Effector memory CD4-positive, alpha-beta T cell (primary cell): ENCODE measurements around the gene CRISPLD2.

Experiments
- DNase-seq, 3 donors: peaks; one replicate each; pipeline ENCODE4 v3.0.0-alpha.2; 2020
- H3K27ac ChIP-seq: 2 replicates; pipeline ENCODE4 v1.7.0; 2013; ENCODE audit warnings: mild to moderate bottlenecking, low read length, moderate library complexity; ENCODE audit not compliant: insufficient read depth, poor library complexity, severe bottlenecking
- H3K27me3 ChIP-seq: replicated peaks from 2 replicates; pipeline ENCODE4 v1.7.0; 2013; ENCODE audit warnings: mild to moderate bottlenecking, low read length; ENCODE audit not compliant: insufficient read depth, control insufficient read depth, poor library complexity, severe bottlenecking
- H3K36me3 ChIP-seq: 2 replicates; pipeline ENCODE4 v1.7.0; 2013; ENCODE audit warnings: mild to moderate bottlenecking, low read length, moderate library complexity; ENCODE audit not compliant: control insufficient read depth, insufficient read depth
- H3K4me1 ChIP-seq: 2 replicates; pipeline ENCODE4 v1.7.0; 2013; ENCODE audit warnings: low read length, mild to moderate bottlenecking; ENCODE audit not compliant: control insufficient read depth, insufficient read depth, poor library complexity, severe bottlenecking
- H3K4me3 ChIP-seq: 2 replicates; pipeline ENCODE4 v1.7.0; 2013; ENCODE audit warnings: low read length, low read depth, mild to moderate bottlenecking; ENCODE audit not compliant: insufficient read depth, poor library complexity, severe bottlenecking
- H3K9me3 ChIP-seq: 2 replicates; pipeline ENCODE4 v1.7.0; 2013; ENCODE audit warnings: mild to moderate bottlenecking, low read length, moderate library complexity; ENCODE audit not compliant: control insufficient read depth

Gene CRISPLD2

GRCh38 chr16:84948851-84949610, 129.2 kb downstream of the CRISPLD2 start:
- no peaks in the 10 kb centered on the region for H3K27me3 ChIP-seq
- no peak overlapping the region for H3K4me3 ChIP-seq
- H3K9me3 ChIP-seq: no peaks in the 10 kb centered on the region
- no peaks in the 10 kb centered on the region for H3K36me3 ChIP-seq
- no peaks in the 10 kb centered on the region for H3K4me1 ChIP-seq
- H3K27ac ChIP-seq: no peak overlapping the region
- no peak for DNase-seq

GRCh38 chr16:84949772-84950436, 130.1 kb downstream of the CRISPLD2 start:
- no peak overlapping the region for H3K27ac ChIP-seq
- no peaks in the 10 kb centered on the region for H3K9me3 ChIP-seq
- DNase-seq: no peak
- H3K36me3 ChIP-seq: no peaks in the 10 kb centered on the region
- H3K27me3 ChIP-seq: no peaks in the 10 kb centered on the region
- H3K4me1 ChIP-seq: no peaks in the 10 kb centered on the region
- H3K4me3 ChIP-seq: no peak overlapping the region

- DNase-seq: no peak
These were observed 131.1 kb downstream of the CRISPLD2 start for GRCh38 chr16:84950906-84951305.

GRCh38 chr16:84952335-84953189, 132.8 kb downstream of the CRISPLD2 start:
- no peaks in the 10 kb centered on the region for H3K36me3 ChIP-seq
- DNase-seq: peak; percentile 36 to 63 (median 44)
- H3K27me3 ChIP-seq: no peaks in the 10 kb centered on the region
- H3K9me3 ChIP-seq: no peaks in the 10 kb centered on the region
- no peak overlapping the region for H3K27ac ChIP-seq
- no peaks in the 10 kb centered on the region for H3K4me1 ChIP-seq
- no peak overlapping the region for H3K4me3 ChIP-seq

More at GRCh38 chr16:84950906-84951305, 131.1 kb downstream of the CRISPLD2 start:
- Histone ChIP-seq H3K36me3 (no peaks in the 10 kb centered on the region), H3K27ac (no peak overlapping the region), H3K4me3 (no peak overlapping the region), H3K27me3 (no peaks in the 10 kb centered on the region), H3K9me3 (no peaks in the 10 kb centered on the region), H3K4me1 (no peaks in the 10 kb centered on the region)

- no peaks in the 10 kb centered on the region for H3K36me3 ChIP-seq
- H3K27ac ChIP-seq: no peak overlapping the region
- no peak for DNase-seq
- no peak overlapping the region for H3K4me3 ChIP-seq
- H3K9me3 ChIP-seq: no peaks in the 10 kb centered on the region
- no peaks in the 10 kb centered on the region for H3K27me3 ChIP-seq
- H3K4me1 ChIP-seq: no peaks in the 10 kb centered on the region
These were observed 133.5 kb downstream of the CRISPLD2 start for GRCh38 chr16:84953190-84953746.

GRCh38 chr16:84955427-84955826, 135.6 kb downstream of the CRISPLD2 start:
- no peaks in the 10 kb centered on the region for H3K27me3 ChIP-seq
- H3K27ac ChIP-seq: no peak overlapping the region
- H3K4me1 ChIP-seq: no peaks in the 10 kb centered on the region
- H3K4me3 ChIP-seq: no peak overlapping the region
- no peaks in the 10 kb centered on the region for H3K36me3 ChIP-seq
- no peaks in the 10 kb centered on the region for H3K9me3 ChIP-seq
- no peak for DNase-seq

GRCh38 chr16:84957192-84957591, 137.4 kb downstream of the CRISPLD2 start:
- Histone ChIP-seq H3K4me3 (no peak overlapping the region), H3K4me1 (no peaks in the 10 kb centered on the region), H3K27me3 (no peaks in the 10 kb centered on the region), H3K27ac (no peak overlapping the region), H3K9me3 (no peaks in the 10 kb centered on the region), H3K36me3 (no peaks in the 10 kb centered on the region)
- DNase-seq: no peak

- Histone ChIP-seq H3K4me1 (no peaks in the 10 kb centered on the region), H3K27ac (no peak overlapping the region), H3K4me3 (no peak overlapping the region), H3K9me3 (no peaks in the 10 kb centered on the region), H3K36me3 (no peaks in the 10 kb centered on the region), H3K27me3 (no peaks in the 10 kb centered on the region)
- no peak for DNase-seq
These were observed 138.0 kb downstream of the CRISPLD2 start for GRCh38 chr16:84957792-84958191.
